ENCODE measurements around the gene EFNB2.

DNA sequence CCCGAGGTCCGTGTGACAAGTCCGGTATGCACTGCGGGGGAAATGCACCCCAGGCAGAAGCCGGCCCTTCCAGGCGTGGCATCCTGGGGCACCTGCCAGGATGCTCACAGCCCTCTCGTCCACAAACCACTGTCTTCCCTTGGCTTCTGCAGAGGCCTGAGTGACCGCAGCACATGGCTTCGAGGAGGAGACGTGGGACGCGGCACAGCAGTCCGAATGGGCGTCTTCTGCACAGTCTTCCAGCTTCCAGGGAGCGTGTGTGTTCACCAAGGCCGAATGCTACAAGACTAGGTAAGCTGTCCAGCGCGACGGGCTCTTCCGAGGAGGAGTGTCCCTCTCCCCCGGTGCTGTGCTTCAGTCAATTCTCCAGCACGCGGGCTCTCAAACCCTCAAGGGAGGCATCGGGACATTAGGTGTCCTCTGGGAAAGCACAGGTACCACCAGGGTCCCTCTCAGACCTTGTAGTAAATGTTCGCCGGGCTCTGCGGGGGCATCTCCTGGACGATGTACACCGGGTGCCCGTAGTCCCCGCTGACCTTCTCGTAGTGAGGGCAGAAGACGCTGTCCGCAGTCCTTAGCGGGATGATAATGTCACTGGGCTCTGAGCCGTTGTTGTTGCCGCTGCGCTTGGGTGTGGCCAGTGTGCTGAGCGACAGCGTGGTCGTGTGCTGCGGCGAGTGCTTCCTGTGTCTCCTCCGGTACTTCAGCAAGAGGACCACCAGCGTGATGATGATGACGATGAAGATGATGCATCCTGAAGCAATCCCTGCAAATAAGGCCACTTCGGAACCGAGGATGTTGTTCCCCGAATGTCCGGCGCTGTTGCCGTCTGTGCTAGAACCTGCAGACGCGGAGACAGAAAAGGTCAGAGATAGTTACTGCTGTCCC lies 42.6 kb downstream of the EFNB2 start:
- TF ChIP-seq, protein P1, sequence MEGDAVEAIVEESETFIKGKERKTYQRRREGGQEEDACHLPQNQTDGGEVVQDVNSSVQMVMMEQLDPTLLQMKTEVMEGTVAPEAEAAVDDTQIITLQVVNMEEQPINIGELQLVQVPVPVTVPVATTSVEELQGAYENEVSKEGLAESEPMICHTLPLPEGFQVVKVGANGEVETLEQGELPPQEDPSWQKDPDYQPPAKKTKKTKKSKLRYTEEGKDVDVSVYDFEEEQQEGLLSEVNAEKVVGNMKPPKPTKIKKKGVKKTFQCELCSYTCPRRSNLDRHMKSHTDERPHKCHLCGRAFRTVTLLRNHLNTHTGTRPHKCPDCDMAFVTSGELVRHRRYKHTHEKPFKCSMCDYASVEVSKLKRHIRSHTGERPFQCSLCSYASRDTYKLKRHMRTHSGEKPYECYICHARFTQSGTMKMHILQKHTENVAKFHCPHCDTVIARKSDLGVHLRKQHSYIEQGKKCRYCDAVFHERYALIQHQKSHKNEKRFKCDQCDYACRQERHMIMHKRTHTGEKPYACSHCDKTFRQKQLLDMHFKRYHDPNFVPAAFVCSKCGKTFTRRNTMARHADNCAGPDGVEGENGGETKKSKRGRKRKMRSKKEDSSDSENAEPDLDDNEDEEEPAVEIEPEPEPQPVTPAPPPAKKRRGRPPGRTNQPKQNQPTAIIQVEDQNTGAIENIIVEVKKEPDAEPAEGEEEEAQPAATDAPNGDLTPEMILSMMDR (IDR thresholded peaks at IDR 0.05): no peak
- TF ChIP-seq POLR2A (IDR thresholded peaks at IDR 0.05): no peak
- no peak for TF ChIP-seq EP300 (IDR thresholded peaks at IDR 0.05)
- TF ChIP-seq POLR2AphosphoS5 (IDR thresholded peaks at IDR 0.05): no peak
